HepG2 (cell line): ENCODE data around the gene CD151. TPM values are rescaled to one million over a fixed set of nuclear protein-coding genes. Genes with fewer than 3 reads are reported as not detected.

Experiments
- ATAC-seq: fragments of 200-7000 bp; cut with Tn5 transposase; 3 replicates; pipeline ENCODE4 v1.9.1; 2020; ENCODE audit warnings: mild to moderate bottlenecking, moderate library complexity
- BruUV-seq: library from RNA; stranded (reverse); fragments of 400-500 nt; replicated peaks from 2 replicates; lab custom pipeline; 2021; lab: Mats Ljungman, UMichigan
- CTCF ChIA-PET: fragments of 300-600 bp; formaldehyde crosslinking; extraction: SDS; loops from one replicate; lab custom pipeline; 2021; ENCODE audit warnings: low total read pairs, inconsistent platforms, low intra/inter-chr PET ratio; lab: Yijun Ruan, JAX
- POLR2A ChIA-PET: fragments of 350-600 bp; sonication (Branson Sonifier 250); formaldehyde crosslinking; loops from one replicate; lab custom pipeline; 2020; ENCODE audit warnings: antibody characterized with exemption, inconsistent platforms; lab: Yijun Ruan, JAX
- DNase-seq: peaks from one replicate; pipeline ENCODE4 v3.0.0-alpha.2; 2015; ENCODE audit warnings: low spot score
- FAIRE-seq: peaks from 3 replicates; lab custom pipeline; 2011; peaks lifted over from hg19 to GRCh38; lab: Jason Lieb, UNC
- H2AFZ ChIP-seq: one replicate; pipeline ENCODE4 v1.6.1; 2011; ENCODE audit warnings: low read length, inconsistent platforms
- H3K27ac ChIP-seq: fragments of 300-600 bp; 3 replicates; pipeline ENCODE4 v1.8.0; 2011; ENCODE audit warnings: mixed run types, mild to moderate bottlenecking, mixed read lengths, low read length, inconsistent platforms; ENCODE audit not compliant: insufficient read depth; ENCODE audit errors: extremely low read length
- H3K27me3 ChIP-seq, 2 experiments: fragments of 200-600 bp in 1 of 2; 2 replicates in 1 of 2; 3 replicates in 1 of 2; pipeline versions ENCODE4 v1.6.0 to v1.8.0; 2011; ENCODE audit warnings: low read length in 2 of 2, mild to moderate bottlenecking in 2 of 2, moderate library complexity in 2 of 2, inconsistent platforms in 1 of 2; ENCODE audit not compliant: insufficient read depth in 2 of 2, control insufficient read depth in 1 of 2
- H3K36me3 ChIP-seq, 2 experiments: fragments of 200-600 bp in 1 of 2; replicated peaks in 1 of 2; 2 replicates in 1 of 2; 3 replicates in 1 of 2; pipeline versions ENCODE4 v1.5.1 to v1.8.0; 2011; ENCODE audit warnings: low read length in 2 of 2, inconsistent platforms in 1 of 2; ENCODE audit not compliant: insufficient read depth in 2 of 2, control insufficient read depth in 1 of 2
- H3K4me1 ChIP-seq: 2 replicates; pipeline ENCODE4 v1.5.1; 2012; ENCODE audit warnings: low read length, inconsistent platforms; ENCODE audit not compliant: insufficient read depth
- H3K4me2 ChIP-seq: 2 replicates; pipeline ENCODE4 v1.6.0; 2011; ENCODE audit warnings: low read depth, low read length, inconsistent platforms
- H3K4me3 ChIP-seq, 3 experiments: fragments of 200-600 bp in 1 of 3; sonication (generic), shearing (Covaris generic) in 1 of 3; replicated peaks in 1 of 3; 2 replicates each; pipeline ENCODE4 v1.5.1; 2011 to 2016; ENCODE audit warnings: low read length in 3 of 3, inconsistent platforms in 2 of 3, low read depth in 2 of 3, mild to moderate bottlenecking in 2 of 3, control low read depth in 1 of 3, mixed read lengths in 1 of 3; ENCODE audit not compliant: insufficient read depth in 1 of 3
- H3K79me2 ChIP-seq: one replicate; pipeline ENCODE4 v1.6.1; 2011; ENCODE audit warnings: low read length, inconsistent platforms; ENCODE audit not compliant: insufficient read depth
- H3K9ac ChIP-seq: 2 replicates; pipeline ENCODE4 v1.6.0; 2011; ENCODE audit warnings: mild to moderate bottlenecking, low read depth, low read length, inconsistent platforms; ENCODE audit not compliant: insufficient read depth
- H3K9me3 ChIP-seq: 2 replicates; pipeline ENCODE4 v1.5.1; 2012; ENCODE audit warnings: mild to moderate bottlenecking, low read length
- H4K20me1 ChIP-seq: 2 replicates; pipeline ENCODE4 v1.6.0; 2011; ENCODE audit warnings: inconsistent platforms, mild to moderate bottlenecking, low read length, moderate library complexity; ENCODE audit not compliant: insufficient read depth
- AGO2 ChIP-seq: fragments of 200-400 bp; formaldehyde crosslinking; optimal IDR thresholded peaks from 2 replicates; pipeline ENCODE3; 2017; ENCODE audit warnings: mild to moderate bottlenecking, low read depth, low read length, moderate library complexity
- ARID3A ChIP-seq: IDR thresholded peaks from 2 replicates; pipeline ENCODE4 v1.6.1; 2012; ENCODE audit warnings: low read depth, low read length, improper control_type of control experiment
- FOXJ3 ChIP-seq: sonication (generic); formaldehyde crosslinking; IDR thresholded peaks from 2 replicates; pipeline ENCODE4 v1.4.0; 2020; ENCODE audit warnings: missing genetic modification reagents, mild to moderate bottlenecking, borderline replicate concordance
- NAIF1 ChIP-seq: sonication (generic); formaldehyde crosslinking; IDR thresholded peaks from 2 replicates; pipeline ENCODE4 v1.5.0; 2020; ENCODE audit warnings: mild to moderate bottlenecking, missing genetic modification reagents, borderline replicate concordance
- PCBP1 ChIP-seq: fragments of 200-400 bp; formaldehyde crosslinking; IDR thresholded peaks from 2 replicates; pipeline ENCODE4 v1.6.1; 2017; ENCODE audit warnings: mild to moderate bottlenecking, low read depth, low read length, borderline replicate concordance
- RFX5 ChIP-seq: IDR thresholded peaks from 2 replicates; pipeline ENCODE4 v1.6.1; 2011; ENCODE audit warnings: low read depth, low read length, improper control_type of control experiment
- THAP11 ChIP-seq: IDR thresholded peaks from 2 replicates; pipeline ENCODE4 v1.6.1; 2016; ENCODE audit warnings: missing biosample characterization, missing genetic modification reagents
- TOPORS ChIP-seq: sonication (generic); formaldehyde crosslinking; IDR thresholded peaks from 2 replicates; pipeline ENCODE4 v1.8.0; 2023; ENCODE audit warnings: mild to moderate bottlenecking, missing genetic modification reagents
- ZIK1 ChIP-seq: sonication (generic); formaldehyde crosslinking; IDR thresholded peaks from 2 replicates; pipeline ENCODE4 v1.5.0; 2020; ENCODE audit warnings: mild to moderate bottlenecking, low read depth, missing genetic modification reagents, borderline replicate concordance
- ZNF253 ChIP-seq: sonication (generic); formaldehyde crosslinking; IDR thresholded peaks from 2 replicates; pipeline ENCODE4 v1.8.0; 2022; ENCODE audit warnings: mild to moderate bottlenecking, missing genetic modification reagents, borderline replicate concordance
- ZNF782 ChIP-seq: sonication (generic); formaldehyde crosslinking; IDR thresholded peaks from 2 replicates; pipeline ENCODE4 v1.4.0; 2020; ENCODE audit warnings: missing genetic modification reagents, mild to moderate bottlenecking, borderline replicate concordance
- WGBS: methylation state at CpG from one replicate; pipeline ENCODE4 v1.1.6; 2017; ENCODE audit warnings: low lambda C conversion rate; 5-methylcytosine and 5-hydroxymethylcytosine counted together
- in situ Hi-C: cut with HindIII; loops from 2 replicates; pipeline ENCODE4 v1.10.0; 2017; ENCODE audit warnings: low pct_unique_long_range_greater_than_20kb; ENCODE audit not compliant: extremely low pct_ligation_motif_present
- intact Hi-C: fragments of 100-400 bp; cut with micrococcal nuclease; formaldehyde crosslinking; loops from one replicate; pipeline ENCODE4 v1.10.0; 2022; ENCODE audit not compliant: unreplicated experiment
- polyA plus RNA-seq, 8 experiments: library from polyadenylated mRNA; depleted of rRNA in 3 of 8; stranded (reverse) in 7 of 8; unstranded in 1 of 8; fragments of >200 nt; fragmentation: Illumina TruSeq in 4 of 8; extraction: Trizol in 4 of 8; gene quantifications; 2 replicates each; pipeline versions ENCODE4 v1.2.1 to v1.2.3, GENCODE V29; 2011 to 2016; ENCODE audit warnings: low read depth in 4 of 8, missing spikeins in 1 of 8, mixed read lengths in 1 of 8; ENCODE audit not compliant: insufficient read depth in 1 of 8
- total RNA-seq, 5 experiments: library from RNA; depleted of rRNA; stranded (reverse); fragments of >200 nt; fragmentation: Illumina TruSeq; extraction: Trizol; gene quantifications; 2 replicates each; pipeline ENCODE4 v1.2.3, GENCODE V29; 2016; ENCODE audit warnings: low read depth in 1 of 5

Gene CD151
- total and polyA plus RNA-seq, 2 of the 13 experiments (the other 11 are each of a cell fraction or from before 2014, with no cell fraction given), result 125 to 197 TPM

DNA sequence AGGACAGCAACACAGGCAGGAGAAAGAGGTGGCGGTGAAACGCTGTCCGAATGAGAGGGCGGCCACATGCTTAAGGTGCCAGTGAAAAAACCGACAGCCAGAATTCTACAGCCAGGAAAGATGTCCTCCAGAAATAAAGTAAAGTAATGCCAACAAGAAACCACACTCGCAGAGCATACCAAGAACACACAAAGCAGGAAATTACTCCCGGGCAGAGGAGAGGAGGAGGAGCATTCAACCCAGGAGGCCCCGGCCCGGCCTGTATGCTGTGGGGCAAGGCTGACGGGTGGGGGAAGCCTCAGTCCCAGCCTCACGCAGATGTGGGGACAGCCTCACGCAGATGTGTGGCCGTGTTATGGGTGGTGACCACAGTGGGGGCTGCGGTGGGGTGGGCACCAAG is 49.8 kb downstream of the CD151 start:
- BruUV-seq, result no TSS peak
- CTCF ChIA-PET, result no interaction called here

GRCh38 chr11:883527-883926 is 50.8 kb downstream of the CD151 start:
- Histone ChIP-seq H4K20me1 (no peaks in the 10 kb centered on the region), H3K36me3 (peaks cover 9 to 29% of the 10 kb centered on the region in 2 experiments; a peak in 4 of 5 replicates), H2AFZ (no peak overlapping the region), H3K9me3 (no peaks in the 10 kb centered on the region), H3K4me2 (no peak overlapping the region), H3K27ac (no peak overlapping the region), H3K27me3 (no peaks in the 10 kb centered on the region), H3K4me1 (no peaks in the 10 kb centered on the region), H3K4me3 (no peak overlapping the region), H3K79me2 (no peaks in the 10 kb centered on the region), H3K9ac (no peak overlapping the region)
- ChIA-PET CTCF (no interaction called here), POLR2A (no interaction called here)
- no CpG with 5 or more reads among the region's 10 CpGs for WGBS
- TF ChIP-seq PCBP1 (no peak), RFX5 (no peak), ZIK1 (CRISPR knock-in tag) (no peak), AGO2 (peak; percentile 32)
- BruUV-seq, result no TSS peak
- DNase-seq, result no peak
- intact Hi-C loops (no loop called here), in situ Hi-C loops (loop anchor here (10.0 kb wide), 1 partner anchor 171 kb away; no protein-coding TSS in a partner anchor)
- no peak; the same call in 2 of the 3 replicates for ATAC-seq
- no peak for FAIRE-seq

More for the DNA sequence above, 49.8 kb downstream of the CD151 start:
- Histone ChIP-seq H3K27ac (no peak overlapping the region), H3K9ac (no peak overlapping the region), H3K9me3 (no peaks in the 10 kb centered on the region), H4K20me1 (no peaks in the 10 kb centered on the region), H3K36me3 (peaks cover 9 to 24% of the 10 kb centered on the region in 2 experiments; a peak in 4 of 5 replicates), H3K4me2 (no peak overlapping the region), H3K79me2 (no peaks in the 10 kb centered on the region), H2AFZ (no peak overlapping the region), H3K4me1 (no peaks in the 10 kb centered on the region), H3K27me3 (no peaks in the 10 kb centered on the region), H3K4me3 (no peak overlapping the region)
- DNase-seq (no peak), FAIRE-seq (no peak), ATAC-seq (no peak)
- intact Hi-C loops (no loop called here), in situ Hi-C loops (loop anchor here (10.0 kb wide), 1 partner anchor 172 kb away; no protein-coding TSS in a partner anchor)
- no peak for TF ChIP-seq TOPORS (CRISPR knock-in tag)
- no peak for TF ChIP-seq FOXJ3 (CRISPR knock-in tag)
- TF ChIP-seq NAIF1 (CRISPR knock-in tag), result no peak
- TF ChIP-seq ZNF782, result no peak
- TF ChIP-seq ARID3A, result no peak
- no peak for TF ChIP-seq ZNF253
- TF ChIP-seq THAP11, result no peak
- POLR2A ChIA-PET, result no interaction called here
- WGBS, result 95% methylated on average over 14 of the region's 14 CpGs
